ENCODE measurements around the gene PLP2.
A peak's percentile ranks its signal among the peaks of the same experiment; 100 is the strongest.

The PLP2 gene

DNA sequence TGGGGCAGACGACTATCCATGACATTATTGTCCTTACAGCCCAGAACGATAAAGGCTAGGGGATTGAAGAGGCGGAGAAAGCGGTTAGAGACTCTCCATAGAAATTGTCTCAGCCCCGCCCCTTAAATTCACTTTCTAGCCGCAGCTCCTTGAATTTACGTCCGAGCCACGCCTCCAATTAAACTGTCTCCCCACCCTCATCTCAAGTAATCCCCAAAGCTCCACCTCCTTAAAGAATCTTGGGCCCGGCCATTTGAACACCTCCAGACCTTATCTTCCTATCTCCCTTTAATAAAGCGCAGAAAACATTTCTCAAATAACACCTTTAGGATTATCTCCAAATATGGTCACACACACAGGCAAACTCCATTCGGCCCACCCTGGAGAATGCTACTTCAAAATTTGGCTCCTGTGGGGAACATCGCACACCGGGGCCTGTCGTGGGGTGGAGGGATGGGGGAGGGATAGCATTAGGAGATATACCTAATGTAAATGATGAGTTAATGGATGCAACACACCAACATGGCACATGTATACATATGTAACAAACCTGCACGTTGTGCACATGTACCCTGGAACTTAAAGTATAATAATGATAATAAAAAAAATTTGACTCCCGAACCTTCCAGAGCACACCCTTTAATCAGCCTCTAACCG lies 16.3 kb upstream of the PLP2 start:
- no peaks in the 10 kb centered on the region for H3K9me3 ChIP-seq (ENCODE audit: control insufficient read depth, insufficient read depth, low read length)
- no peaks in the 10 kb centered on the region for H3K36me3 ChIP-seq (ENCODE audit: insufficient read depth, low read length)
- H3K4me1 ChIP-seq (ENCODE audit: insufficient read depth, low read length) = no peaks in the 10 kb centered on the region; the same call in 1 of the 2 replicates
- peak overlapping the region; percentile 62; the same call in 1 of the 2 replicates for H3K9ac ChIP-seq (ENCODE audit: low read depth, low read length)

DNA sequence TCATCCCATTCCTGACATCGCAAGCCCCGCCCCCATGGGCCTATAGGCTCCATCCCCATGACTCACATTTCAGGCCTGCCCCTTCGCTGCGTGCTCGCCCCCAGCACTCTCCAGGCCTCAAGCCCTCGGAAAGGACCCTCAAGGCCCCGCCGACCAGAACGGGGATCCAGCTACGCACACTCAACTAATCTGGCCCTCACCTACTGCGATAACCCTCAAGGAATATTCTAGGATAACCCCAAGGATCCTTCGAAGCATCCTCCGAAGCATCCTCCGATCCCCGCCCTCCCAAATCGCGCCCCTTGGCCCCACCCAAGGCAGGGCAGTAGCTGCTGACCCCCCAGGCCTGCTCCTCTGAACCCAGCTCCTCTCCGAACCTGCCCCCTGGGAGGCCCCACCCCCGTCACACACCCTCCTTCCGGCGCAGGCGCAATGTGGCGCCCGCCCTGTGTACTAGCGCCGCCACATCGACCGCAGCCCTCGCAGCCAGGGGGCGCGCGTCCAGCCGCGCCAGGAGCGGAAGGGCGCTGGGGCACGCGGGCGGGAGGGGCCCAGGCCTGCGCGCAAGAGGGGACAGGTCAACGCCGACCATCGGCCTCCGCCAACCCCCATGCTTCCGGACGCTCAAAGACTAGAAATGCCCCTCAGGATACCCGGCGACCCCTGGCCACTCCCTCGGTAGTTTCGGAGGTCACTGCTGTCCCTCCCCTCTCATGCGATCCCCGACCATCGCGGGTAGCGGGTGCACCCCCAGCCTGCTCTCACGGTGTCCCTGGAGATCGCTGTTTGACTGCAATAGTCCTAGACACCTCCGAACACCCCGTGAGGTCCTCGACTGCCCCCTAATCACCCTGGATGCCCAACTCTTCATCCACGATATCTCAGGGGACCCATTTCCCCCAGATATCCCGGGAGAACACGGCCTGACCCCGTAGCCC lies 15.5 kb upstream of the PLP2 start:
- H3K4me1 ChIP-seq (ENCODE audit: insufficient read depth, low read length) = no peaks in the 10 kb centered on the region; the same call in 1 of the 2 replicates
- H3K9me3 ChIP-seq (ENCODE audit: control insufficient read depth, insufficient read depth, low read length) = no peaks in the 10 kb centered on the region
- no peaks in the 10 kb centered on the region for H3K36me3 ChIP-seq (ENCODE audit: insufficient read depth, low read length)
- peak overlapping the region; percentile 62 for H3K9ac ChIP-seq (ENCODE audit: low read depth, low read length)

DNA sequence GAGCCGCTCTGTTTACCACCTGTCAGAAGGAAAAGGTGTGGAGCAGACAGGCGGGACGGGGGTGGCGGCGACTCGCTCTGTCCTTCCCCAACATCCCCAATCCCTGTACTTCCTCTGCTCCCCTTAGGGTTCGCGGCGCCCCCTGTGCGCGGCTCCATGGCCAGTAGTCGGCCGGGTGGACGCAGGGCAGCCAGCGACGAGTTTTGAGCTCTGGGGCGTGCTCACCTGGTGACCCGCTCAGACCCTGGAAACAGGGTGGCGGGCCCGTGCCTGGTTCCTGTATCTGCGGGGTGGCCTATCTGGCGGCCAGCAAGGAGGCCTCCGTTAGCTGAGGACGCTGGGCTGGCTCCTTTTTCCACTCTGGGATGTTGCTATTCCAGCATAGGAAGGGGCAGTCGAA lies 14.5 kb upstream of the PLP2 start:
- Histone ChIP-seq H3K36me3 (ENCODE audit: insufficient read depth, low read length) (no peaks in the 10 kb centered on the region), H3K9me3 (ENCODE audit: control insufficient read depth, insufficient read depth, low read length) (no peaks in the 10 kb centered on the region), H3K9ac (ENCODE audit: low read depth, low read length) (no peak overlapping the region), H3K4me1 (ENCODE audit: insufficient read depth, low read length) (no peaks in the 10 kb centered on the region; the same call in 1 of the 2 replicates)

DNA sequence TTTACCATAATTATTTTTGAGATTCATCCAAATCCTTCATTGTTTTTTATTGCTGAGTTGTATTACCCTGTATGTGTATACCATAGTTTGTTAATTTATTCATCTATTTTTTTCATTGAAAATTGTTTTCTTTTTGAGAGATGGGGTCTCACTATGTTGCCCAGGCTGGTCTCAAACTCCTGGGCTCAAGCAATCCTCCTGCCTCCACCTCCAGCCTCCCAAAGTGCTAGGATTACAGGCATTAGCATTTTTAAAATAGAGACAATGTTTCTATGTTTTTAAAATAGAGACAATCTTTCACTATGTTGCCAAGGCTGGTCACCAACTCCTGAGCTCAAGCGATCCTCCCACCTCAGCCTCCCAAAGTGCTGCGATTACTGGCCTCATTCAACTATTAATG lies 10.8 kb upstream of the PLP2 start:
- H3K9me3 ChIP-seq (ENCODE audit: control insufficient read depth, insufficient read depth, low read length) = no peaks in the 10 kb centered on the region
- no peaks in the 10 kb centered on the region for H3K36me3 ChIP-seq (ENCODE audit: insufficient read depth, low read length)
- no peak overlapping the region for H3K9ac ChIP-seq (ENCODE audit: low read depth, low read length)
- peaks cover 5% of the 10 kb centered on the region; the same call in 1 of the 2 replicates for H3K4me1 ChIP-seq (ENCODE audit: insufficient read depth, low read length)

DNA sequence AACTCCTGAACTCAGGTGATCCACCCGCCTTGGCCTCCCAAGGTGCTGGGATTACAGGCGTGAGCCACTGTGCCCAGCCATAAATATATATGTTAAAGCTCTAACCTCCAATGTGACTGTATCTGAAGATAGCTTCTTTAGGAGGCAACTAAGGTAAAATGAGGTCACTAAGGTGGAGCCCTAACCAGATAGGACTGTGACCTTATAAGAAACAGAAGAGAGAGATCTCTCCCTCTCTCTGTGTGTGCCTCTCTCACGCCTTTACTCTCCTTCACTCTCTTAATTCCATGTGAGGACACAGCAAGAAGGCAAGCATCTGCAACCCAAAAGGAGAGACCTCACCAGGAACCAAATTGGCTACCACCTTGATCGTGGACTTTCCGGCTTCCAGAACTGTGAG lies 10.1 kb upstream of the PLP2 start:
- no peaks in the 10 kb centered on the region for H3K36me3 ChIP-seq (ENCODE audit: insufficient read depth, low read length)
- H3K9ac ChIP-seq (ENCODE audit: low read depth, low read length) = no peak overlapping the region
- H3K9me3 ChIP-seq (ENCODE audit: control insufficient read depth, insufficient read depth, low read length) = no peaks in the 10 kb centered on the region
- H3K4me1 ChIP-seq (ENCODE audit: insufficient read depth, low read length) = peaks cover 5% of the 10 kb centered on the region; the same call in 1 of the 2 replicates

DNA sequence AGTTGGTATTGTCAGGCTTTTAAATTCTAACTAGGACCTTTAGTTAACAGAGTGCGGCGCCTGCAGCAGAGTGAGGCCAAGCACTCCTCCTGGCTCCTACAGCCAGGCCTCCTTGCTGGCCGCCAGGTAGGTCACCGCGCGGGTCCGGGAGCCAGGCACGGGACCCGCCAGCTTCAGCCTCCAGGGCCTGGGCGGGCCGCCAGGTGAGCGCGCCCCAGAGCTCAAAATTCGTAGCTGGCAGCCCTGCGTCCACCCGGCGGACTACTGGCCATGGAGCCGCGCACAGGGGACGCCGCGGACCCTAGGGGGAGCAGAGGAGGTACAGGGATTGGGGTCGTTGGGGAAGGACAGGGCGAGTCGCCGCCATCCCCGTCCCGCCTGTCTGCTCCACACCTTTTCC lies 9.1 kb upstream of the PLP2 start, which contains the start of gene MAGIX:
Gene MAGIX (plus strand): TSS at position 139 of the 400 bp plus-strand sequence. CDS start 132 bp downstream, at position 271.
- peak within 1 kb of the TSS; percentile 48; the same call in 1 of the 2 replicates for H3K9ac ChIP-seq (ENCODE audit: low read depth, low read length)

DNA sequence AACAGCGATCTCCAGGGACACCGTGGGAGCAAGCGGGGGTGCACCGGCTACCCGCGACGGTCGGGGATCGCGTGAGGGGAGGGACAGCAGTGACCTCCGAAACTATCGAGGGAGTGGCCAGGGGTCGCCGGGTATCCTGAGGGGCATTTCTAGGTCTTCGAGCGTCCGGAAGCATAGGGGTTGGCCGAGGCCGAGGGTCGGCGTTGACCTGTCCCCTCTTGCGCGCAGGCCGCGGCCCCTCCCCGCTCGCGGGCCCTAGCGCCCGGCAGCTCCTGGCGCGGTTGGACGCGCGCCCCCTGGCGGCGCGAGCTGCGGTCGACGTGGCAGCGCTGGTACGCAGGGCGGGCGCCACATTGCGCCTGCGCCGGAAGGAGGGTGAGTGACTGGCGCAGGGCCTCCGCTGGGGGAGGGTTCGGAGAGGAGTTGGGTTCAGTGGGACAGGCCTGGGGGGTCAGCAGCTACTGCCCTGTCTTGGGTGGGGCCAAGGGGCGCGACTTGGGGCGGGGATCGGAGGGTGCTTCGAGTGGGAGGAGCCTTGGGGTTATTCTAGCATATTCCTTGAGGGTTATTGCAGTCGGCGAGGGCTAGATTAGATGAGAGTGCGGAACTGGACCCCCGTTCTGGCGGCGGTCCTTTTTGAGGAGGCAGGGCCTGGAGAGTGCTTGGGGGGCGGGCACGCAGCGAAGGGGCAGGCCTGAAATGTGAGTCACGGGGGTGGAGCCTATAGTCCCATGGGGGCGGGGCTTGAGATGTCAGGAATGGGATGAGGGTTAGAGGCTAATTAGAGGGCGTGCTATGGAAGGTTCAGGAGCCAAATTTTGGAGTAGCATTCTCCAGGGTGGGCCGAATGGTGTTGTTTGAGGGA lies 7.9 kb upstream of the PLP2 start:
- Histone ChIP-seq H3K9ac (ENCODE audit: low read depth, low read length) (peak overlapping the region; percentile 58), H3K9me3 (ENCODE audit: control insufficient read depth, insufficient read depth, low read length) (no peaks in the 10 kb centered on the region), H3K4me1 (ENCODE audit: insufficient read depth, low read length) (peaks cover 11% of the 10 kb centered on the region), H3K36me3 (ENCODE audit: insufficient read depth, low read length) (no peaks in the 10 kb centered on the region)

More for the DNA sequence above, 9.1 kb upstream of the PLP2 start, which contains the start of gene MAGIX:
- no peaks in the 10 kb centered on the region for H3K36me3 ChIP-seq (ENCODE audit: insufficient read depth, low read length)
- peaks cover 7% of the 10 kb centered on the region for H3K4me1 ChIP-seq (ENCODE audit: insufficient read depth, low read length)
- no peaks in the 10 kb centered on the region for H3K9me3 ChIP-seq (ENCODE audit: control insufficient read depth, insufficient read depth, low read length)

DNA sequence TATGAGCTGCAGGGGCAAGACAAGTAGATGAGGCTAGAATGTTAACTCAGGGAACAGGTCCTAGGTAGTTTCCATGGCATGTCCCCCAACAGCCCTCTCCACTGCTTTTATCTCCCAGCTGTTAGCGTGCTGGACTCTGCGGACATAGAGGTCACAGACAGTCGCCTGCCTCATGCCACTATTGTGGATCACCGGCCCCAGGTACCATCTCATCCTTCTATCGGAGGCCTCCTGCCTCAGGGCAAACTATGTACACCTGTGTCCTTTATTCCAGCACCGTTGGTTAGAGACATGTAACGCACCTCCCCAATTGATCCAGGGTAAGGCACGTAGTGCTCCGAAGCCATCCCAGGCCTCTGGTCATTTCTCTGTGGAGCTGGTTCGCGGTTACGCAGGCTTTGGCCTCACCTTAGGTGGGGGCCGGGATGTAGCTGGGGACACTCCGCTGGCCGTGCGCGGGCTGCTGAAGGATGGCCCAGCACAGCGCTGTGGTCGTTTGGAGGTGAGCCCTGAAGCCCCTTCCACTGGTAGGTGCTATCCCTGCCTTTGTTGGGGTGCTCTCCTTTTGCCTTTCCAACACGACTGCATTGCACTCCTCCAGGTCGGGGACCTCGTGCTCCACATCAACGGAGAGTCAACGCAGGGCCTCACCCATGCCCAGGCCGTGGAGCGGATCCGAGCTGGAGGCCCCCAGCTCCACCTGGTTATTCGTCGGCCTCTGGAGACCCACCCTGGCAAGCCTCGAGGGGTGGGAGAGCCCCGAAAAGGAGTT lies 6.9 kb upstream of the PLP2 start:
- no peaks in the 10 kb centered on the region for H3K9me3 ChIP-seq (ENCODE audit: control insufficient read depth, insufficient read depth, low read length)
- no peak overlapping the region for H3K9ac ChIP-seq (ENCODE audit: low read depth, low read length)
- peaks cover 11% of the 10 kb centered on the region for H3K4me1 ChIP-seq (ENCODE audit: insufficient read depth, low read length)
- H3K36me3 ChIP-seq (ENCODE audit: insufficient read depth, low read length) = no peaks in the 10 kb centered on the region

DNA sequence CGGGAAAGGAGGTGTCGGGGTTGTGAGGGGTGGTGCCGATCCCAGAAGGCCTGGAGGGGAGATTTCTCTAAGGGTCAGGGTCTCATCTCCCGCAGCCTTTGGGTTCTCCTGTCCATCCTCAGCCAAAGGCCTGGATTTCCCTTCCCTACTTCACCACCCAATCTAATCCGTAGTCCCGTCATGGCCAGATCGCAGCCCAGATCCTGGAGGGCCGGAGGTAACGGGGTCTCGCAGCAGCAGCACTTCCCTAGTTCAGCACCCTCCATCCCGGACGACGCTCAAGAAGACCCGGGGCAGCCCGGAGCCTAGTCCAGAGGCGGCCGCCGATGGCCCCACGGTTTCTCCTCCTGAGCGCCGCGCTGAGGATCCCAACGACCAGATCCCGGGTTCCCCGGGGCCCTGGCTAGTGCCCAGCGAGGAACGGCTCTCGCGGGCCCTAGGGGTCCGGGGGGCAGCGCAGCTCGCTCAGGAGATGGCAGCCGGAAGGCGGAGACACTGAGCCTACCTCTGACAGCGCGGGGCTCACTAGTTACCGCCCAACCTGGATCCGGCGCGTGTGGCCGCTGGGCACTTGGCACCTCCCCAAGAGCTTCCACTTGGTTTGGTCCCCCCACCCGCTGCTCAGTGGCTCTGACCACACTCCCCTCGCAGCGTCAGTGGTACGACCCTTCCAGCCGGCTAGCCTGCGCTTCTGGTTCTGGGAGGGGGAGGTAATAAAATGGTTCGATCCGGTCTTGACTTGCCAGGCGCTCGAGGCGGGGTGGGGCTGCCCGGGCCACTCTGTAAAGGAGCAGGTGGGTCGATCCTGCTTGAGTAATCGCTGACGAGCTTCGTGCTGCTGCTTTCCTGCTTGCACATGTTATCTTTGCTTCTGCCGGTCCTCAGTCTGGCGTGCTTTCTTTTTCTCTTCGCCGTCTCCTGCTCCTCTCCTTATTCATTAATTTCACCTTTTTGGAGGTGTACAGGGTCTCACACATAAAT lies 5.5 kb upstream of the PLP2 start:
- Histone ChIP-seq H3K4me1 (ENCODE audit: insufficient read depth, low read length) (peaks cover 11% of the 10 kb centered on the region), H3K9me3 (ENCODE audit: control insufficient read depth, insufficient read depth, low read length) (no peaks in the 10 kb centered on the region), H3K36me3 (ENCODE audit: insufficient read depth, low read length) (no peaks in the 10 kb centered on the region), H3K9ac (ENCODE audit: low read depth, low read length) (peak overlapping the region; percentile 31)

DNA sequence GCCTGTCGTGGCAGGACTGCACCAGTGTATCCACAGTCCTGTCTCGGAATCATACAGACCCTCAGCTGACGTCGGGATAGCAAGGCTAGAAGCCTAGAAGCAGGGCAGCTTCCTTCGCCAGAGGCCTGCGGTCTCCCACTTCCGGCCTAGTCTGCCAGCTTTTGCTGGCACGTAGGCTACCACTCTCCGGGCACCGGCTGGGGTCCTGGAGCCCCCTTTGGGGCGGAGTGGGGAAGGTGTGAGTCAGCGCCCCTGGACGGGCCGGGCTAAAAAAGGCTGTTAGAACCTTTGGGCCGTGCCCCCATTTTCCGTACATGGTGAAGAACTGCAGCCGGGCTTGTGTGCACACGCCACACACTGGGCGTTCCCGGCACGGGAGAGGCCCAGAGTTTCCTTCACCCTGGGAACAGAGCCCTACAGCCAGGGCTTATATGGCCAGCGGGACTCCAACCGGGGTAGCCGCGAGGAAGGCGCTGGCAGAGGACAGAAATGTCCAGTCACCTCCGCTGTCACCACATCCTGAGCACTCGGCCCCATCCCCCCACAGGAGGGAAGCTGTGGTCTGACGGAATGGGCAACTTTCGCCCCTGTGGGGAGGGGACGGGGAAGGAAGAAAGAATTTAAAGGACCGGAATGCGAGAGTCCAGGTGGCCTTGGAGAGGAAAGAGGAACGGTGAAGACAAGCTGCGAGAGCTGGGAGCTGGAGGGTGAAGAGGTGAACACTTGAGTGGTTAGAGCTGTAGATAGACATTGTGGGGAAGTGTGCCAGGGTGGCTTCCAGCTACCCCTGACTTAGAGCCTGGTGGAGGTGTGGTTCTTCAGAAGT lies 4.6 kb upstream of the PLP2 start:
- Histone ChIP-seq H3K9ac (ENCODE audit: low read depth, low read length) (peak overlapping the region; percentile 31), H3K9me3 (ENCODE audit: control insufficient read depth, insufficient read depth, low read length) (no peaks in the 10 kb centered on the region), H3K4me1 (ENCODE audit: insufficient read depth, low read length) (peaks cover 11% of the 10 kb centered on the region), H3K36me3 (ENCODE audit: insufficient read depth, low read length) (no peaks in the 10 kb centered on the region)

DNA sequence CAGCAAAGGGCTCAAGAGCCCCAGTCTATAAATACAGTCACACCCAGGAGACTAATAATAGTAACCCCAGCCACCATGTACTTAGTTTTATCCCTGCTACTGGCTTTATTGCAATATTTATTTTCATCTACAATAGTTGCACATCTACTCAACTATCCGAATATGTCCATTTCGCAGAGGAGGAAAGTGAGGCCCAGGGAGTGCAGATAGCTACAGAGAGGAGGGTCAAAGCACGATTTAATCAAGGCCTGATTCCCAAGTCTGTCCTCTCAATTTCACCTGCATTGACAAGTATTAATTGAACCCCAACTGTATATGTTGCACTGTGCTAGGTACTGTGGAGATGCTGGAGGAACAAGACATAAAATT lies 4.0 kb upstream of the PLP2 start:
- Histone ChIP-seq H3K36me3 (ENCODE audit: insufficient read depth, low read length) (no peaks in the 10 kb centered on the region), H3K9ac (ENCODE audit: low read depth, low read length) (peak overlapping the region; percentile 31; the same call in 1 of the 2 replicates), H3K9me3 (ENCODE audit: control insufficient read depth, insufficient read depth, low read length) (no peaks in the 10 kb centered on the region), H3K4me1 (ENCODE audit: insufficient read depth, low read length) (peaks cover 11% of the 10 kb centered on the region)

DNA sequence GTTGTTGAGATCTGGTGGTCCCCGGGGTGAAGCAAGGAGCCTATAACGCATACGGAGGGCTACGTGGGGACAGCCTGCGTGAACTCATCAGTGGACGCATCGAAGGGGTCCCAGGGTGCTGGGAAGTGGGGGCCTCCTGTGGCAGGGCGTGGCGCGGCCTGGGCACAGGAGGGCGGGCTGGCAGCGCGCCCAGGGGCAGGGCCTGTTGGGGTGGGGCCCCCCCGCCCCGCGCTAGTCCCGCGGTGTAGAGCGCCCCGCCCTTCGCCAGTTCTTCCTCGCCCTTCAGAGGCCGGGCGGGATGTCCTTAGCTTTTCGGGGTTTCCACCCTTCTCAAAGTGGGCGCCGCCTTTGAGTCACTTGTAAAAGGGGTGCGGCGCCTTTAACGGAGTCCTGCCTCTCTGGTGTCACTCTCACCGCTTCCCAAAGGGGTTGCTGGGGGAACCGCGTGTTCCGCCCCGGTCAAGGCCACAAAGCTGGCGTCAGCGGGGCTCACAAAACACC lies 632 bp downstream of the PLP2 start:
- Histone ChIP-seq H3K9me3 (ENCODE audit: control insufficient read depth, insufficient read depth, low read length) (no peaks in the 10 kb centered on the region), H3K4me1 (ENCODE audit: insufficient read depth, low read length) (peaks cover 6% of the 10 kb centered on the region), H3K36me3 (ENCODE audit: insufficient read depth, low read length) (no peaks in the 10 kb centered on the region; the same call in 1 of the 2 replicates), H3K9ac (ENCODE audit: low read depth, low read length) (peak overlapping the region; percentile 65; the same call in 1 of the 2 replicates)

All from ES-I3 (cell line).